NB4 (cell line): ENCODE data around the gene STK32B.

ENCODE experiments used
- DNase-seq: peaks from one replicate; pipeline ENCODE4 v3.0.0; 2010; ENCODE audit warnings: low read depth
- H3K4me3 ChIP-seq: one replicate; pipeline ENCODE4 v1.5.1; 2011; ENCODE audit warnings: mild to moderate bottlenecking, low read depth, low read length, moderate library complexity
- CTCF ChIP-seq: IDR thresholded peaks from one replicate; pipeline ENCODE4 v1.5.1; 2012; ENCODE audit warnings: low read depth, low read length
- MYC ChIP-seq: IDR thresholded peaks from 2 replicates; pipeline ENCODE4 v1.6.1; 2011; ENCODE audit warnings: low read depth, low read length
- POLR2A ChIP-seq: IDR thresholded peaks from 2 replicates; pipeline ENCODE4 v1.6.1; 2011; ENCODE audit warnings: mild to moderate bottlenecking; ENCODE audit not compliant: insufficient read length; ENCODE audit errors: extremely low read depth
- TF ChIP-seq, protein P1 (sequence below): IDR thresholded peaks from 2 replicates; pipeline ENCODE4 v1.6.1; 2011; ENCODE audit warnings: low read depth, low read length

Gene STK32B

GRCh38 chr4:5471691-5472090 is 420.4 kb downstream of the STK32B start:
- no peak overlapping the region for H3K4me3 ChIP-seq
- peak; percentile 74 for DNase-seq
- TF ChIP-seq MYC, result no peak
- no peak for TF ChIP-seq CTCF
- TF ChIP-seq, protein P1, sequence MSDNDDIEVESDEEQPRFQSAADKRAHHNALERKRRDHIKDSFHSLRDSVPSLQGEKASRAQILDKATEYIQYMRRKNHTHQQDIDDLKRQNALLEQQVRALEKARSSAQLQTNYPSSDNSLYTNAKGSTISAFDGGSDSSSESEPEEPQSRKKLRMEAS, result no peak
- TF ChIP-seq POLR2A, result no peak

DNA sequence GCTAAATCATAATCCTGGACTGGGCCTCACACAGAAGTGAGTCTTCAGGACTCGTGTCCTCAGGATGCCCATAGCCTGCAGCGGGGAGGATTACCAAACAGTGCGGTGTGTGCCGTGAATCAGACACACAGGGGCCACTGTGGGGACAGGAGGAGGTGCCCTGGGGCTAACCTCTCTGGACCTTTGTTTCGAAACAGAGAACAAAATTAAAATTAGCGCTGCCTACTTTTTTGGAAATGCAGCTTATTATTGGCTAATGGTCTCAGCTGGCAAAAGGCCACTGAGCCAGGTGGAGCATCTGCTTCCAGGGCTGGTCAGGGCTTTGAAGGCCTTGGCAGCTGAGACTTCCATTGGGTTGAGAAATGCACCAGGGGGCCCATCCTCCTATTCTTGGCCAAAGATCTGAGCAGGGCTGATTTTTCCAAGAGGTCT is 420.9 kb downstream of the STK32B start:
- DNase-seq, result no peak
- H3K4me3 ChIP-seq, result no peak overlapping the region
- TF ChIP-seq POLR2A (no peak), CTCF (no peak)

DNA sequence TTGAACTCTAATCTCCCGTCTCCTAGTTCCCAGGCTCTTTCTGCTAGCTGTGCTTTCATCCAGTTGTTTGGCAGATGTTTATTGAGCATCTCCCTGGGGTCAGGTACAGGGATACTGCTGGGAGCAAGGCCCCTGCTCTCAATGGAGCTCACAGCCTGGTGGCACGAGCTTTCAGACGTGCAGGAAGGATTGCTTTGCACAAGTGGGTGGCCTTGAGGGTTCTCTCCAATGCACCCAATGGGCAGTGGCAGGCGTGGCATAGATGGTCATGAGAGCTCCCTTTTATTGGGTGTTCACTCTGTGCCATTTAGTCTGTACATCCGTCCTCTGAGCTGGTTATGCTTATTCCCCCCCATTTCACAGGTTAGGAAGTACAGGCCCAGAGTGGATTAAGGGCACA is 421.8 kb downstream of the STK32B start:
- TF ChIP-seq POLR2A, result no peak
- TF ChIP-seq CTCF, result no peak
- TF ChIP-seq, protein P1, result no peak
- no peak for TF ChIP-seq MYC
- no peak for DNase-seq
- H3K4me3 ChIP-seq, result no peak overlapping the region

DNA sequence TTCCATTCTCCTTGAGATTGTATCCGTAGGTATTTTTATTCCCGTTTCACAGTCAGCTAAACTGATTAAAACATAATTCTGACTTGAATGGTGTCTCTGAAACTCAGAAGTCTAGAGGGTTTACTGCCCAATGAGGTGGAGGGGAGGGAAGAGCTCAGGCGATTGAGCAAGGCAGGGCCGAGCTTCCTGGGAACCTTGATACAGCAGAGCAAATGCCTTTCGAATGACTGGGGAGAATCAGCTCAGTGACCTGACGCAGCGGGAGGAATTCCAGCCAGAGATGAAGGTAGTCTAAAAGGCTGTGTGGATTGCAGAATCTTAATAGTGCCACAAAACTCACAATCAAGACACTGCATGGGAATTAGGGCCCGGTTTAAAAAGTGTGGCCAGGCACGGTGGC is 423.5 kb downstream of the STK32B start:
- TF ChIP-seq, protein P1, result no peak
- no peak for DNase-seq

GRCh38 chr4:5477613-5478012 is 426.3 kb downstream of the STK32B start:
- H3K4me3 ChIP-seq, result no peak overlapping the region
- TF ChIP-seq, protein P1, result no peak
- no peak for TF ChIP-seq POLR2A
- no peak for DNase-seq

More for the DNA sequence above, 423.5 kb downstream of the STK32B start:
- H3K4me3 ChIP-seq, result no peak overlapping the region

GRCh38 chr4:5478169-5478568 is 426.9 kb downstream of the STK32B start:
- TF ChIP-seq CTCF, result no peak
- no peak for TF ChIP-seq MYC
- TF ChIP-seq, protein P1, result no peak
- no peak for TF ChIP-seq POLR2A
- DNase-seq, result no peak
- H3K4me3 ChIP-seq, result no peak overlapping the region

DNA sequence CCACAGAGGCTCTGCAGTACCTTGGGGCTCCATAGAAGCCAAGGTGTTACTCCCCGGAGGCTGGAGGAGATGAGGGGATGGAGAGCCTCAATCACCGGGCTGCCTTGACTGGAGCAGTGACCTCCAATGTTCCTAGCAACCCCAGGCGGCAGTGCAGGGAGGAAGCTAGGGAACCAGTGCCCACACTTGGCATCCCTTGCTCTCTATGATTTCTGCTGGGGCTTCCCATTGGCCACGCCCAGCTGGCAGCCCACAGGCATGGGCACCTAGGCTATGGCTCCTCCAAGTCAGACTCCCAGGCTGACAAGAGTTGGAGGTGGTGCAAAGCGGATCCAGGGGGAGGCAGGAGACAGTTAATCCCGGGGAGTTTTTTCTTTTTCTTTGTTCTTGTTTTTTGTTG is 427.4 kb downstream of the STK32B start:
- no peak overlapping the region for H3K4me3 ChIP-seq
- DNase-seq, result no peak
- no peak for TF ChIP-seq POLR2A
- no peak for TF ChIP-seq MYC
- TF ChIP-seq, protein P1, result no peak
- no peak for TF ChIP-seq CTCF
